Spleen (tissue), 7 donors: ENCODE measurements around the gene CELF1.

Experiments
- POLR2A ChIP-seq, 3 donors: fragments of 450-650 bp; IDR thresholded peaks; one replicate each; pipeline ENCODE4 v1.5.1; 2017; ENCODE audit warnings: antibody characterized with exemption in 3 of 3, mild to moderate bottlenecking in 1 of 3
- POLR2AphosphoS5 ChIP-seq, 3 donors: sonication (generic); formaldehyde crosslinking; IDR thresholded peaks; one replicate each; pipeline ENCODE4 v1.5.1; 2017; ENCODE audit warnings: antibody characterized with exemption in 3 of 3
- TF ChIP-seq, protein P1 (sequence below), 11 experiments: fragments of 200-600 bp in 7 of 11; fragments of 450-650 bp in 4 of 11; sonication (generic) in 4 of 11; IDR thresholded peaks in 8 of 11; conservative IDR thresholded peaks in 3 of 11; 1 replicate in 7 of 11; 2 replicates in 4 of 11; pipeline versions ENCODE4 v1.4.0 to v1.8.0; 2016 to 2021; ENCODE audit warnings: antibody characterized with exemption in 11 of 11, inconsistent platforms in 4 of 11, mild to moderate bottlenecking in 1 of 11
- donor health status: DM: no; HTN: no; CAD: no; lungs with moderate emphysema.
- donor health status: DM: no; HTN: no; CAD: no.
- donor health status: DM: no; HTN: no; CAD: no.

DNA sequence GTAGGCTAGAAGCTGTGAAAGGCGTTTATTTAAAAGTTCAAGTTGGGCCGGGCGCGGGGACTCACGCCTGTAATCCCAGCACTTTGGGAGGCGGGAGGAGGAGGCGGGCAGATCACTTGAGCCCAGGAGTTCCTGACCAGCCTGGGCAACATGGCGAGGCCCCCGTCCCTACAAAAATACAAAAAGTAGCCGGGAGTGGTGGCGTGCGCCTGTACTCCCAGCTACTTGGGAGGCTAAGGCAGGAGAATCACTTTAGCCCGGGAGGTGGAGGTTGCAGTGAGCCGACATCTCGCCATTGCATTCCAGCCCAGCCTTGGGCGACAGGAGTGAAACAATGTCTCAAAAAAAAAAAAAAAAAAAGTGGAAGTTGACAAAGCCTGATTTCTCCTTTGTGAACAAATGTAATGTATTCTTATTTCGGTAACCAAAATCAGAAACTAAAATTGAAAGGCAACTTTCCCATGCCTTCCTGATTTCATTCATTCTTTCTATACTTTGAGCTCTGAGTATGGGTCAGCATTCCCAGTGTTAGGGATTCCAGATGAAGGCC, 13.3 kb upstream of the CELF1 start:
- TF ChIP-seq, protein P1, sequence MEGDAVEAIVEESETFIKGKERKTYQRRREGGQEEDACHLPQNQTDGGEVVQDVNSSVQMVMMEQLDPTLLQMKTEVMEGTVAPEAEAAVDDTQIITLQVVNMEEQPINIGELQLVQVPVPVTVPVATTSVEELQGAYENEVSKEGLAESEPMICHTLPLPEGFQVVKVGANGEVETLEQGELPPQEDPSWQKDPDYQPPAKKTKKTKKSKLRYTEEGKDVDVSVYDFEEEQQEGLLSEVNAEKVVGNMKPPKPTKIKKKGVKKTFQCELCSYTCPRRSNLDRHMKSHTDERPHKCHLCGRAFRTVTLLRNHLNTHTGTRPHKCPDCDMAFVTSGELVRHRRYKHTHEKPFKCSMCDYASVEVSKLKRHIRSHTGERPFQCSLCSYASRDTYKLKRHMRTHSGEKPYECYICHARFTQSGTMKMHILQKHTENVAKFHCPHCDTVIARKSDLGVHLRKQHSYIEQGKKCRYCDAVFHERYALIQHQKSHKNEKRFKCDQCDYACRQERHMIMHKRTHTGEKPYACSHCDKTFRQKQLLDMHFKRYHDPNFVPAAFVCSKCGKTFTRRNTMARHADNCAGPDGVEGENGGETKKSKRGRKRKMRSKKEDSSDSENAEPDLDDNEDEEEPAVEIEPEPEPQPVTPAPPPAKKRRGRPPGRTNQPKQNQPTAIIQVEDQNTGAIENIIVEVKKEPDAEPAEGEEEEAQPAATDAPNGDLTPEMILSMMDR (IDR thresholded peaks at IDR 0.05 in 8 of 11, conservative IDR thresholded peaks at IDR 0.05 in 3 of 11): no peak
- no peak for TF ChIP-seq POLR2A (IDR thresholded peaks at IDR 0.05)
- no peak for TF ChIP-seq POLR2AphosphoS5 (IDR thresholded peaks at IDR 0.05)
